H1 (cell line): ENCODE results near the gene TCAIM. TPM values are rescaled to one million over a fixed set of nuclear protein-coding genes. Genes with fewer than 3 reads are reported as not detected.

Experiments used
- CTCF ChIA-PET: fragments of 300-600 bp; sonication (Branson Sonifier 250); formaldehyde crosslinking; loops from one replicate; lab custom pipeline; 2021; ENCODE audit not compliant: partially characterized antibody; lab: Charles Lee
- POLR2A ChIA-PET: fragments of 300-600 bp; sonication (Branson Sonifier 250); formaldehyde crosslinking; loops from one replicate; lab custom pipeline; 2021; ENCODE audit warnings: inconsistent platforms; ENCODE audit not compliant: partially characterized antibody; lab: Charles Lee
- DNase-seq, 2 experiments: peaks; one replicate each; pipeline versions ENCODE4 v3.0.0 to v3.0.0-alpha.2; 2010 to 2022; ENCODE audit warnings: low spot score in 2 of 2, low read depth in 1 of 2, mixed read lengths in 1 of 2
- FAIRE-seq: peaks from 2 replicates; lab custom pipeline; 2011; peaks lifted over from hg19 to GRCh38; lab: Jason Lieb, UNC
- H2AFZ ChIP-seq: 2 replicates; pipeline ENCODE4 v1.8.1; 2012; ENCODE audit warnings: low read length, inconsistent platforms
- H2AK5ac ChIP-seq: 2 replicates; pipeline ENCODE4 v1.6.1; 2013; ENCODE audit warnings: low read depth, low read length
- H2BK120ac ChIP-seq: replicated peaks from 2 replicates; pipeline ENCODE3; 2013; ENCODE audit warnings: low read depth, low read length, inconsistent platforms
- H2BK12ac ChIP-seq: 2 replicates; pipeline ENCODE4 v1.6.1; 2013; ENCODE audit warnings: low read depth, low read length
- H2BK15ac ChIP-seq: 2 replicates; pipeline ENCODE4 v1.6.1; 2013; ENCODE audit warnings: low read length
- H2BK20ac ChIP-seq: 2 replicates; pipeline ENCODE4 v1.6.1; 2013; ENCODE audit warnings: low read length
- H2BK5ac ChIP-seq: 2 replicates; pipeline ENCODE4 v1.6.1; 2013; ENCODE audit warnings: low read depth, low read length
- H3K14ac ChIP-seq: 2 replicates; pipeline ENCODE4 v1.6.1; 2013; ENCODE audit warnings: inconsistent platforms; ENCODE audit not compliant: insufficient read length
- H3K18ac ChIP-seq: 2 replicates; pipeline ENCODE4 v1.6.1; 2013; ENCODE audit warnings: low read length; ENCODE audit errors: extremely low read depth
- H3K23ac ChIP-seq: 2 replicates; pipeline ENCODE4 v1.6.1; 2013; ENCODE audit warnings: inconsistent platforms; ENCODE audit not compliant: insufficient read length
- H3K23me2 ChIP-seq: 2 replicates; pipeline ENCODE4 v1.6.1; 2013; ENCODE audit warnings: low read depth, low read length
- H3K27ac ChIP-seq: 2 replicates; pipeline ENCODE4 v1.6.1; 2011; ENCODE audit warnings: low read depth, low read length, inconsistent platforms
- H3K27me3 ChIP-seq, 4 experiments: replicated peaks in 1 of 4; 1 replicate in 1 of 4; 2 replicates in 3 of 4; pipeline versions ENCODE4 v1.6.1 to v1.8.1; 2011 to 2013; ENCODE audit warnings: low read length in 3 of 4, mild to moderate bottlenecking in 3 of 4, inconsistent platforms in 2 of 4, mixed read lengths in 2 of 4, moderate library complexity in 1 of 4; ENCODE audit not compliant: control insufficient read depth in 3 of 4, insufficient read depth in 3 of 4; ENCODE audit errors: extremely low read depth in 1 of 4
- H3K36me3 ChIP-seq, 4 experiments: 2 replicates each; pipeline versions ENCODE4 v1.6.1 to v1.8.1; 2011 to 2013; ENCODE audit warnings: mild to moderate bottlenecking in 4 of 4, low read length in 3 of 4, moderate library complexity in 2 of 4, control low read depth in 1 of 4, inconsistent platforms in 1 of 4; ENCODE audit not compliant: insufficient read depth in 4 of 4, control insufficient read depth in 2 of 4
- H3K4ac ChIP-seq: replicated peaks from 2 replicates; pipeline ENCODE3; 2013; ENCODE audit warnings: low read length, low read depth, mixed read lengths, inconsistent platforms; ENCODE audit not compliant: insufficient read length
- H3K4me1 ChIP-seq, 4 experiments: replicated peaks in 1 of 4; 1 replicate in 1 of 4; 2 replicates in 3 of 4; pipeline versions ENCODE4 v1.6.1 to v1.8.1; 2011 to 2013; ENCODE audit warnings: low read length in 3 of 4, inconsistent platforms in 2 of 4, mixed read lengths in 1 of 4; ENCODE audit not compliant: insufficient read depth in 4 of 4, control insufficient read depth in 3 of 4
- H3K4me2 ChIP-seq, 2 experiments: 2 replicates each; pipeline versions ENCODE4 v1.6.1 to v1.8.1; 2011 to 2013; ENCODE audit warnings: low read depth in 2 of 2, low read length in 2 of 2, control low read depth in 1 of 2, inconsistent platforms in 1 of 2, mild to moderate bottlenecking in 1 of 2; ENCODE audit not compliant: insufficient read depth in 1 of 2
- H3K4me3 ChIP-seq, 4 experiments: fragments of 200-600, 300-600 bp in 1 of 4; sonication (generic), shearing (Covaris generic), sonication (Bioruptor Twin) in 1 of 4; 2 replicates each; pipeline versions ENCODE4 v1.5.1 to v1.8.1; 2011 to 2016; ENCODE audit warnings: low read length in 4 of 4, low read depth in 3 of 4, control low read depth in 2 of 4, inconsistent platforms in 2 of 4, mild to moderate bottlenecking in 2 of 4, mixed read lengths in 1 of 4, moderate library complexity in 1 of 4; ENCODE audit not compliant: insufficient read depth in 2 of 4; ENCODE audit errors: extremely low read depth in 1 of 4
- H3K56ac ChIP-seq: replicated peaks from 2 replicates; pipeline ENCODE3; 2013; ENCODE audit warnings: low read depth, mild to moderate bottlenecking, mixed read lengths, low read length, inconsistent platforms; ENCODE audit not compliant: insufficient read length
- H3K79me1 ChIP-seq: 2 replicates; pipeline ENCODE4 v1.6.1; 2013; ENCODE audit warnings: low read depth, low read length, control low read depth
- H3K79me2 ChIP-seq, 2 experiments: 2 replicates each; pipeline versions ENCODE4 v1.6.1 to v1.8.1; 2012 to 2013; ENCODE audit warnings: low read length in 2 of 2, mild to moderate bottlenecking in 2 of 2, inconsistent platforms in 1 of 2; ENCODE audit not compliant: insufficient read depth in 2 of 2, control insufficient read depth in 1 of 2
- H3K9ac ChIP-seq, 4 experiments: replicated peaks in 1 of 4; 1 replicate in 1 of 4; 2 replicates in 3 of 4; pipeline versions ENCODE4 v1.6.1 to v1.8.1; 2011 to 2013; ENCODE audit warnings: low read depth in 3 of 4, low read length in 3 of 4, control low read depth in 2 of 4, mild to moderate bottlenecking in 2 of 4, moderate library complexity in 2 of 4, inconsistent platforms in 1 of 4; ENCODE audit errors: extremely low read depth in 1 of 4
- H3K9me3 ChIP-seq, 2 experiments: 2 replicates each; pipeline versions ENCODE4 v1.6.1 to v1.8.1; 2012 to 2013; ENCODE audit warnings: mild to moderate bottlenecking in 2 of 2, moderate library complexity in 2 of 2, control low read depth in 1 of 2, inconsistent platforms in 1 of 2, low read depth in 1 of 2, low read length in 1 of 2, mixed read lengths in 1 of 2; ENCODE audit not compliant: insufficient read depth in 2 of 2
- H4K20me1 ChIP-seq, 2 experiments: replicated peaks in 1 of 2; 2 replicates each; pipeline versions ENCODE3 to v1.8.1; 2011 to 2013; ENCODE audit warnings: inconsistent platforms in 2 of 2, low read length in 2 of 2, mild to moderate bottlenecking in 1 of 2; ENCODE audit not compliant: insufficient read depth in 2 of 2, control insufficient read depth in 1 of 2
- H4K5ac ChIP-seq: 2 replicates; pipeline ENCODE4 v1.6.1; 2013; ENCODE audit warnings: low read length, low read depth, mixed read lengths, inconsistent platforms; ENCODE audit not compliant: insufficient read length
- H4K8ac ChIP-seq: 2 replicates; pipeline ENCODE4 v1.8.0; 2013; ENCODE audit warnings: mild to moderate bottlenecking, moderate library complexity, low read length, inconsistent platforms; ENCODE audit not compliant: insufficient read depth; ENCODE audit errors: extremely low read depth
- H4K91ac ChIP-seq: replicated peaks from 2 replicates; pipeline ENCODE3; 2013; ENCODE audit warnings: low read length, mixed read lengths, inconsistent platforms; ENCODE audit not compliant: insufficient read length
- BCL11A ChIP-seq, 2 experiments: IDR thresholded peaks; one replicate each; pipeline ENCODE4 v1.6.1; 2011; ENCODE audit warnings: low read depth in 2 of 2, low read length in 2 of 2, mild to moderate bottlenecking in 2 of 2
- POLR2AphosphoS5 ChIP-seq: IDR thresholded peaks from 2 replicates; pipeline ENCODE4 v1.6.1; 2011; ENCODE audit warnings: low read depth, low read length
- WGBS, 2 experiments: shearing (Covaris generic) in 1 of 2; methylation state at CpG; one replicate each; pipeline versions ENCODE4 v1.1.6 to v1.1.7; 2013 to 2015; ENCODE audit warnings: low lambda C conversion rate in 2 of 2, mixed read lengths in 2 of 2, inconsistent platforms in 1 of 2, low coverage in 1 of 2, missing lambda C conversion rate in 1 of 2; ENCODE audit not compliant: insufficient replicate concordance in 2 of 2, insufficient coverage in 1 of 2, insufficient read length in 1 of 2; ENCODE audit errors: extremely low coverage in 1 of 2, missing lambda C conversion rate in 1 of 2; 5-methylcytosine and 5-hydroxymethylcytosine counted together
- polyA plus RNA-seq, 7 experiments: library from polyadenylated mRNA; depleted of rRNA in 3 of 7; stranded (reverse) in 5 of 7; unstranded in 2 of 7; fragments of >200 nt in 5 of 7; fragments of 200-250 nt in 2 of 7; gene quantifications; 1 replicate in 5 of 7; 2 replicates in 1 of 7; 4 replicates in 1 of 7; pipeline versions ENCODE4 v1.2.1 to v1.2.3, GENCODE V29; 2011 to 2013; ENCODE audit warnings: missing spikeins in 2 of 7, mixed read lengths in 2 of 7
- total RNA-seq: library from RNA; stranded (reverse); fragmentation: NEBNext Ultra II Directional; extraction: Animal tissue kit (Norgen Biotek cat#: 25700); gene quantifications from 2 replicates; pipeline ENCODE4 v1.2.1, GENCODE V29; 2021

Gene TCAIM
- total and polyA plus RNA-seq, 2 of the 8 experiments (the other 6 are each of a cell fraction or from before 2014, with no cell fraction given) = 6.9 to 22.1 TPM

DNA sequence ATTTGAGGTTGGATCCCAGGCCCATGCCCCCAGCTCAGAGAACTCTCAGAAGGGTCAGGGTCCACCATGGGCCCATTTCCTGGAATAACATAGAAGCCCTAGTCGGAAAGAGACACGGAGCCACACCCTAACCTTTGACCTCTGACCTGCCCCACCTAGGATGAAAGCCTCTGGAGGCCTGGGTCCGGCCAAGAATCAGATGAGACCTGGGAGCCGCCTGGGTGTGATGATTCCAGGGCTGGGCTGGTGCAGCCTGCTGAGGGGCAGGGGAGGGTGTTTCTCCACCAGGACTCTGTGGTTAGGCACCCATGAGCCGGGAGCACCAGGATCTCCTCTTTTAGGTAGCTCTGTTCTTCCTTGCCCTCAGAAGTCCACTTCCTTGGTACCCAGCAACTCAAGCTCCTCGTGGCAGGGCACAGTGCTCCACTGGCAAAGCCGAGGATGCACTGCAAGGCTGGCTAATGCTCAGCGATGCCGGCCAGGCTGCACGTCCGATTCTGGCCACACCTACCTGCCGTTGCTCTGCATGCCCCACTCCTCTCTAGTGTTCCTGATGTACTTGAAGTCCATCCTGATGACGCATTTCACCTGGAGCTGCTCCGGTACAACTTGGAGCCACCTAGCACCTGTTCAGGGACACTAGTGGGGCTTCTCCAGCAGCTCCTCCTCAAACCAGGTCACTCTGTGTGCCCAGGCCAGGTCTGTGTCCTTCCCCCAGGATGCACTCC, 81.5 kb downstream of the TCAIM start:
- no peak overlapping the region for H2BK12ac ChIP-seq
- no peaks in the 10 kb centered on the region for H3K4me1 ChIP-seq
- no peak overlapping the region for H3K56ac ChIP-seq
- no peak overlapping the region for H3K4me2 ChIP-seq
- no peak overlapping the region for H4K91ac ChIP-seq
- no peaks in the 10 kb centered on the region for H3K79me2 ChIP-seq
- H3K27ac ChIP-seq = no peak overlapping the region
- H4K8ac ChIP-seq = no peak overlapping the region
- no peak overlapping the region for H3K9ac ChIP-seq
- H3K9me3 ChIP-seq = no peaks in the 10 kb centered on the region
- H3K14ac ChIP-seq = no peak overlapping the region
- H2BK5ac ChIP-seq = no peak overlapping the region
- H3K4me3 ChIP-seq = no peak overlapping the region
- ChIA-PET CTCF (interaction anchor here (0.5 to 3.1 kb wide), 4 partner anchors 10 to 224 kb away, joined by 3 to 10 read pairs (median 6); no protein-coding TSS in a partner anchor), POLR2A (no interaction called here)
- no peaks in the 10 kb centered on the region for H3K79me1 ChIP-seq
- 0 out of 2 replicates have a peak overlapping the region, but pooled peaks have one; percentile 39 for H2AK5ac ChIP-seq
- 88% methylated on average over 14 of the region's 14 CpGs; no CpG with 5 or more reads in 1 of the 2 experiments for WGBS, 2 experiments
- no peaks in the 10 kb centered on the region for H4K20me1 ChIP-seq
- H4K5ac ChIP-seq = no peak overlapping the region
- H3K18ac ChIP-seq = no peak overlapping the region
- no peak overlapping the region for H3K4ac ChIP-seq
- FAIRE-seq (no peak), DNase-seq (no peak)
- no peak overlapping the region for H2BK15ac ChIP-seq
- no peak overlapping the region for H2BK20ac ChIP-seq
- no peak overlapping the region for H2AFZ ChIP-seq
- no peak overlapping the region for H2BK120ac ChIP-seq
- H3K23me2 ChIP-seq = no peaks in the 10 kb centered on the region
- TF ChIP-seq BCL11A (IDR thresholded peaks at IDR 0.05; ENCODE audit: low read depth in 2 of 2, low read length in 2 of 2) (no peak), POLR2AphosphoS5 (no peak)
- H3K27me3 ChIP-seq = no peaks in the 10 kb centered on the region; a peak in 1 of 7 replicates
- H3K23ac ChIP-seq = no peak overlapping the region
- H3K36me3 ChIP-seq = no peaks in the 10 kb centered on the region
